UCSD-AML1 (cell line): Measurements from ENCODE around the gene FLT3.
"Not testable (repeated sequence)": the region's sequence is repeated elsewhere in the genome, so short reads cannot be mapped to it uniquely, and the experiment has no call there.

ENCODE experiments used
- DNase-seq: peaks from one replicate; lab custom pipeline; 2025; ENCODE audit not compliant: unreplicated experiment; lab: John Stamatoyannopoulos, UW

Gene FLT3

GRCh38 chr13:28101886-28102285 lies 1.5 kb upstream of the FLT3 start:
- not testable (repeated sequence) for DNase-seq

DNA sequence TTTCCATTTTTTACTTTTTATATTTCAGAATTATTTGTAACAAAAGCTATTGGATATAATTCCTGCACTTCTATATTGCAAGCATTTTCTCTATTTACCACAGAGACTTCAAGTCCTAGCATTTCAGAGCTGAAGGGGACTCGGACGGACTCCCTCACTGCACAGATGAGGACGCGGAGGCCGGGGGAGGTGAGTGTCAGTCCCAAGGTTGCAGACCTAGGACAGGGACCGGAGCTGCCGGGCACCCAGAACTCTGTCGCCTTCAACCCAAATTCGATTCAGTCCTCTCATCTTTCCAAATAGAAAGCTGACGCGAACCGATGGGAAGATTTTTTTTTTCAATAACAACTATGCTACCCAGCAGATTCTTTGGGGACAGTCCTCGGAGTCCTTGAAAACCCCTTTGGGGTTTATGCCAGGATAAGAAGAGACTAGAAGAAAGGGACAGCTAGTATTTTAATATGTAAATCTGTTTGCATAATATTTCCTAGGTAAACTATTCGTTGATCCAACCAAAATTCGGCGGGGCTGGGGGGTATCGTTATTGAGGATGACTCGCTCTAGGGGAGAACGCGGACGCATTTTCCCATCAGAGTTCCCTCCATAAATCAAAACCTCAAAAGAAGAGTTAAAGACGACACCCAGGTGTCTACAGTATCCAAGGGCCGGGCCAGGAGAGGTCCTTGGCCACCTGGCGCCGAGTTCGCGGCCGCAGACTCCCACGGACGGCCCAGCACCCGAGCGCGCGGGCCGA lies 803 bp downstream of the FLT3 start:
- no peak for DNase-seq

- no peak for DNase-seq
These were observed 2.9 kb downstream of the FLT3 start for GRCh38 chr13:28097503-28097902.

DNA sequence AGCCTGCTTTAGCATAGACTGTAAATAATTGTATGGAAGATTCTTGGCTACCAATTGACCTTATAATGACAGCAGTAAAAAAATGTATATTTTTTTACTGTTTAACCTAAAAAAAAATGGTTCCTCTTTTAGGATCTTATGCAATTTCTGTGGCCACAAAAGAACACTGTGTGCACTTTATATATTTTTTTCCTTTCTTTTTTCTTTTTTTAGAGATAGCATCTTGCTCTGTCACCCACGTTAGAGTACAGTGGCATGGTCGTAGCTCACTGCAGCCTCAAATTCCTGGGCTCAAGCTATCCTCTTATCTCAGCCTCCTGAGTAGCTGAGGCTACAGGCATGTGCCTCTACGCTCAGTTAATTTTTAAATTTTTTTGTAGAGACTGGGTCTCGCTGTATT lies 6.1 kb downstream of the FLT3 start:
- DNase-seq: no peak

GRCh38 chr13:28093881-28094280 lies 6.5 kb downstream of the FLT3 start:
- DNase-seq: no peak

DNA sequence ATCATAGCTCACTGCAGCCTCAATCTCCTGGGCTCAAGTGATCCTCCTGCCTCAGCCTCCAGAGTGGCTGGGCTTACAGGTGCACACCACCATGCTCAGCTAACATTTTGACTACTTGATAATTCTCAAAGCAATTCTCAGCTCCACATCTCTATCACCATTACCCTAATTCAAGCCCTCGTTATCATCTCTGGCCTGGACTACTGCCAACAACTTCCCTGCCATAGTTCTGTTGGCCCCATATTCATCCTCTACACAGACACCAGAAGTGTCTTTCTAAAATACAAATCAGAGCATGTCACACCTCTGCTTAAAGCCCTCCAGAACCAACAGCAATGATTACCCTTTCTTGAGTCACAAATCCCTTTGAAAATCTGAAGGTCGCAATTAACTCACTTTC lies 7.9 kb downstream of the FLT3 start:
- DNase-seq: no peak

GRCh38 chr13:28089065-28089464 lies 11.3 kb downstream of the FLT3 start:
- no peak for DNase-seq

- not testable (repeated sequence) for DNase-seq
These were observed 22.6 kb downstream of the FLT3 start for GRCh38 chr13:28077820-28078219.

GRCh38 chr13:28077231-28077630 lies 23.1 kb downstream of the FLT3 start:
- DNase-seq: no peak

DNA sequence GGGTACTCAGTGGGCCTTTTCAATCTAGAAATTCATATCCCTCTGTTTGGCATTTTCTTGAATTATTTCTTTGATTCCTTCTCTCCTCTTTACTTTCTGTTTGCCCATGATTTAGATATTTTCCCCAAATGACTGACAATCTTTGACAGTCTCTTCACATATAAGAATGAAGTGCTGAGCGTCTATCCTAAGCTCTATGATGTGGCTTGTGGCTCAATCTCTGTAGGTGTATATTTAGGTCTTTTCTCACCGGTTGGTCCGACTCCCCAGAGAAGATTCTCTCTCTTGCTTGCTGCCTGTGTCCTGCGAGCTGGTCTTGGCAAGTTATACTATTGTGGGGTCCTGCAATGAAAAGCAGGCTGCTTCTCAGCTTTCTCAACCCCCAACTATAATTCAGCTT lies 29.0 kb downstream of the FLT3 start:
- no peak for DNase-seq

GRCh38 chr13:28067491-28067890 lies 32.9 kb downstream of the FLT3 start:
- no peak for DNase-seq

DNA sequence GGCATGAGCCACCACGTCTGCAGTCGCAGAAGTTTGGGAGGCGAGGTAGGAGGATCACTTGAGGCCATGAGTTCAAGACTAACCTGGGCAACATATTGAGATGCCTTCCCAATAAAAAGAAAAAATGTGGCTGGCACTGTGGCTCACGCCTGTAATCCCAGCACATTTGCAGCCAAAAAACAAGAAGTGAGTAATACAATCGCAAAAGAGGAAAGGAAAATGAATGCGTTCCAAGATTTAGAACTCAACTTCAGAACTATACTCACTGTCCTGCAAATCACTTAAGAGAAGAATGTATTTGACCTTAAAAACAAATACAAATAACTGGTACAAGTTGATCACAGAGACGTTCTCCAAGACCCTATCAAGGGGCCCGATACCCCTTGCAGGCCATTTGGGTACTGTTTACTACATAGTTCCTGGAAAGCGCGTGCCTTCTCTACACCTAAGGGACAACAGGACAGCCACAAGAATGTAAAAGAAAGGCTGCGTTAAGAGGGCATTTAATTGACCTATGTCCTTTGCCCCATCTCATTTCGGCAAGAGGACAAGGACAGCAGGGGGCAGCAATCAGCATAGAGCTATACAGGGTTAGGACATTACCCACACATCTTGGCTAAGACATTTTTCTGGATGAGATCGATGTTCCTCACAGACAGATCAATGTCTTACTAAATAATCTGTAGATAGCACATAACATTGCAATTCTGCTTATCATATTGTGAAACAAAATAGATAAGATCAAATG lies 41.3 kb downstream of the FLT3 start:
- DNase-seq: peak; percentile 48

DNA sequence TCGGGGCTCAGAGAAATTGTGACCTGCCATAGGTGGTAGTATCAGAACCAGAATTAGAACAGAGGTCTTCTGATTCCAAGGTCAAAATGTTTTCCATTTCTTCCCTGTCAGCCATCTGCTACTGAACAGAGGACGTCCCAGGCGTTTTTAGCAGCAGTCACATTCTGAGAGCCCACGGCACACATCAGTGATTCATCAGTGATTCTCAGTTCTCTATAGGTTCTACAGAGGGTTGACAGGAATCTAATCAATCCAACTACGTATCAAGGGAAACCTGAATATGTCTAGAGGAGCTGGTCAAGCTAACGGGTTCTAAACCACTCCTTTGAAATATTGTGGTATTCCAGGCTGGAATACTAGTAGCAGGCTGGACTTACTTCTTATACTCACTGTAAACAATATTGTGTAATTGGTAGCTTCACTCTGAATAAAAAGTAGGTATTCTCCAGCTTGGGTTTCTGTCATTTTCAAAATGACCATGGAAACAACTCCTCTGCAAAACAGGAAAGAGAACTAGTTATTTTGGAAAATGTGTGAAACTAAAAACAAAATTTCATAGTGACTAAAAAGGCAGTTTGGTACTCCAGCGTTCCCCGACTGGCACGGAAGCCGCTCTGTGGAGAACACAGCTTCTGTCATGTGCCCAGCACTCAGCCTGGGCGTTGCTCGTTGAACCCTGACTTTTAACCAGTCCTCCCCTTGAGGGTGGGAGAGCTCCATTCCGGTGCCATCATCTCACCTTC lies 43.2 kb downstream of the FLT3 start:
- no peak for DNase-seq

DNA sequence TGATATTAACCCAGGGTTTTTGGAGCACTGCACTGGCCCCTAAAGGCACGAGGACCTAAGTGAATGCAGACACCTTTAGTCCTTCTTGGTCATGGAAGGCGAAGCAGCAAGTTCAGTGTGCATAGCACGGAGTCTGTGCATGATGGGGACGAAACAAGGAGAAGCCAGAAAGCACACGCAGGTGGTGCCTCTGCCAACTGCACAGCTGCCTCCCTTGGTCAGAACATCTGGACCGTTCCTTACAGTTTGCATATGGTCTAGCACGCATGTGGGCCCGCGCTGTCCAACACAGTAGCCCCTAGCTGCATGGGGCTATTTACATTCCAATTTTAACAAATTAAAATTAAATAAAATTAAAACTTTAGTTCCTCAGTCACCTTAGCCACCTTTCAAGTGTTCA lies 44.0 kb downstream of the FLT3 start:
- DNase-seq: no peak

GRCh38 chr13:28055357-28055756 lies 45.0 kb downstream of the FLT3 start:
- no peak for DNase-seq

DNA sequence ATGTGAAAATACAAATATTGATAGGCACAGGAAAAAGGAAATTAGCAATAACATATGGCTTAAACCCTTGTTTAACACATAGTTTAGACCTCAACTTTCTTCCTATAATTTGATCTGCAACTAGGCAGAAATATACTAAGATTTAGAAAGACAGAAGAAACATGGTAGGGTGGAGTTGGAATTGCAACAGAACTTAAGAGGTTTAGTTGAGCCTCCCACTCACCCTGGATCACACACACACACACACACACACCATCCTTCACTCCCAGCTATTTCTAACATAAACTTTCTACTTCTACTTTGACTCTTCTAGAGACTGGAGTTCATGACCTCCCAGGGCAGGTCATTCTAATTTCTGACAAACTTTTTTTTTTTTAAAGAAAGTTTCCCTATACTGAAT lies 47.4 kb downstream of the FLT3 start:
- DNase-seq: no peak

GRCh38 chr13:28049880-28050875 lies 50.2 kb downstream of the FLT3 start:
- no peak for DNase-seq

DNA sequence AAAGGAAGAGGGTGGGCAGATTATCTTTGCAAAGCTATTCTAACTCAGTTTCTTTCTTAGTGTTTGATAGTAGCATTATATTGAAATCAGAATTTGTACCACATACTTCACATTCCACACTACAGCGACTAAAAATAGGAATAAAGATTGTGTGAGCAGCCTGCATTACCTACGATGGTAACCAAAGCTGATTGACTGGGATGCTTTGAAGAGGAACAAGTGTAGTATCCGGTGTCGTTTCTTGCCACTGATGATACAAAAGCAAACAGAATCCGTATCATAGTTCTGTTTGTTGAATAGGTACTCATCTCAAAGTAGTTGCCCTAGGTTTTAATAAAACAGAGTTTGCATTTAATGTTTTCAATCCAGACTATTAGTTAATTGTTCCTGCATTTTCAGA lies 51.2 kb downstream of the FLT3 start:
- DNase-seq: no peak

DNA sequence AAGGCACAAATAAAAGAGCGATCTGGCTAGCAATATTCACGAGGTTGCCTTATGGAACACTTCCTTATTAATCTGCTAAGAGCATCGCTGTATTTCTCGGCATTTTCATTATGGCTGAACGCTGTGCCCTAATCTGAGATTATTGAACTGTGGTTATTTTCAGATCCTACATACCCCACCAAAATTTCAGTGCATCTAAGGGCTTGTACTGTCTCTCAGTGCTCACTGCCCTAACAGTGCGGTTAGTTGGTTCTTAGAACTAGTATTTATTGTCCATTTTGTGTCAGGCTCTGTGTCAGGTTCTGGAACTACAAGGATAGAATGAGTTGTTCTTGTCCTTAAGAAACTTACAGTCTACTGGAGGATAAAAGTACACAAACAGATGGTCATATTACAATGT lies 51.6 kb downstream of the FLT3 start:
- DNase-seq: no peak

DNA sequence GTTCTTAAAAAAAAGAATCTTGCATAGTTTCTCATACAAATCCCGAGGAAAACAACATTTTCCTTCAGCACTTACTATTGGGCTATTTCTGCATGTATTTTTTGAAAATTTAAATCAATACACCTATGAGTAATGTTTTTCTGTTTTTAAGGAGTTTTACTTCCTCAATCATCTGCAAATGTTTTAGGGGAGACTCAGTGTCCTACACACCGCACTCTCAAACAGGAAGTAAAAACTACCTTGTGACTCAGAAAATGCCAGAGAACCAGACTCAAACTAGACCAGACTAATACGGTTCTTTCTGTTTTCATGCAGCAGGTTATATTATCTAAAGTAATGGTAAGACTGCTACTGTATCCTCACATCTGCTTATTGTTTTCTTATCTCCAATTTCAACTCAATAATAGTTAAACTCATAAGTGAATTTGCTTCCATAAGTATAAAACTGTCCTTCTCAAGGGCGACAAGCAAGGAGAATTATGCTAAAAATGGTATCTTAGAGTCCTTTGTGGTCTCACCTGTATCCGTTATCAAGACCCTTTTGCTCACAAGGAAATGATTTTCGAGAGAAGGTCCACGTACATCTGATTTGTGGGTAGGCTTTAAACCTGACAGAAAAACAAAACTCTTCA lies 52.5 kb downstream of the FLT3 start:
- DNase-seq: no peak
